ENCODE results near the gene LMX1A. TPM values are rescaled to one million over a fixed set of nuclear protein-coding genes. Genes with fewer than 3 reads are reported as not detected.

Gene LMX1A
- polyA plus RNA-seq, 1 donor (not counting 4 experiments of a cell fraction or from before 2014, with no cell fraction given): not detected

DNA sequence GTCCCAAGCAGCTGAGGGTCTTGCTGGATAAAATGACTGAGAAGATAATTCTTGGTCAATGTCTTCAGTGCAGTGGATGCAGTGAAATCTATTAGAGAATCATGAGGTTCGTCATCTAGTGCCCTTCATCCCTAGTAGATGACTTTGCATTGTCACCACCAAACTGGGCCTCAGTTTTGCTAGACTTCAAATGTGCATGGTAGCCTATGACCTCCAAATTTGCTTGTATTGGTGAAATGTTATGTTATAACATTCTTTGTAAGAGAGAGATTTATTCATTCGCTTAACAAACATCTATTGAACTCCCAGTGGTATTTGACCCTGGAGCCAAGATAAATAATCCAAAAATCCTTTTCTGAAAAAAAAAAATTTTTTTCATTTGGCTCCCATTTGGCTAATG is 183.8 kb downstream of the LMX1A start:
- H2AFZ ChIP-seq (ENCODE audit: control insufficient read depth, low read length): no peak overlapping the region
- no peaks in the 10 kb centered on the region for H3K9me3 ChIP-seq (ENCODE audit: control insufficient read depth, low read depth, low read length)
- H3K9ac ChIP-seq (ENCODE audit: control insufficient read depth, extremely low read depth, insufficient read depth, low read length): no peak overlapping the region
- no peaks in the 10 kb centered on the region for H4K20me1 ChIP-seq (ENCODE audit: control insufficient read depth, extremely low read depth, insufficient read depth, low read length)
- no peaks in the 10 kb centered on the region for H3K9me1 ChIP-seq (ENCODE audit: control insufficient read depth, extremely low read depth, insufficient read depth, low read length)
- dilution Hi-C loops (cut with MboI; ENCODE audit: extremely low pct_ligation_motif_present, low sequenced_read_pairs): no loop called here
- H3K36me3 ChIP-seq (ENCODE audit: control insufficient read depth in 2 of 2, extremely low read depth in 1 of 2, insufficient read depth in 2 of 2, low read length in 2 of 2): no peaks in the 10 kb centered on the region
- FAIRE-seq (no peak), DNase-seq (ENCODE audit: low read depth, low spot score) (no peak)
- H3K27me3 ChIP-seq (ENCODE audit: control insufficient read depth, extremely low read depth, insufficient read depth, low read length): no peaks in the 10 kb centered on the region
- no peak overlapping the region for H3K27ac ChIP-seq (ENCODE audit: control insufficient read depth, insufficient read depth, low read length)
- no peak overlapping the region for H3K4me2 ChIP-seq (ENCODE audit: control insufficient read depth, extremely low read depth, insufficient read depth, low read depth, low read length)
- no peaks in the 10 kb centered on the region for H3K79me2 ChIP-seq (ENCODE audit: control insufficient read depth, insufficient read depth, low read length)
- TF ChIP-seq, protein P1, sequence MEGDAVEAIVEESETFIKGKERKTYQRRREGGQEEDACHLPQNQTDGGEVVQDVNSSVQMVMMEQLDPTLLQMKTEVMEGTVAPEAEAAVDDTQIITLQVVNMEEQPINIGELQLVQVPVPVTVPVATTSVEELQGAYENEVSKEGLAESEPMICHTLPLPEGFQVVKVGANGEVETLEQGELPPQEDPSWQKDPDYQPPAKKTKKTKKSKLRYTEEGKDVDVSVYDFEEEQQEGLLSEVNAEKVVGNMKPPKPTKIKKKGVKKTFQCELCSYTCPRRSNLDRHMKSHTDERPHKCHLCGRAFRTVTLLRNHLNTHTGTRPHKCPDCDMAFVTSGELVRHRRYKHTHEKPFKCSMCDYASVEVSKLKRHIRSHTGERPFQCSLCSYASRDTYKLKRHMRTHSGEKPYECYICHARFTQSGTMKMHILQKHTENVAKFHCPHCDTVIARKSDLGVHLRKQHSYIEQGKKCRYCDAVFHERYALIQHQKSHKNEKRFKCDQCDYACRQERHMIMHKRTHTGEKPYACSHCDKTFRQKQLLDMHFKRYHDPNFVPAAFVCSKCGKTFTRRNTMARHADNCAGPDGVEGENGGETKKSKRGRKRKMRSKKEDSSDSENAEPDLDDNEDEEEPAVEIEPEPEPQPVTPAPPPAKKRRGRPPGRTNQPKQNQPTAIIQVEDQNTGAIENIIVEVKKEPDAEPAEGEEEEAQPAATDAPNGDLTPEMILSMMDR (optimal IDR thresholded peaks at IDR 0.05 in 1 of 3, IDR thresholded peaks at IDR 0.05 in 1 of 3, conservative IDR thresholded peaks at IDR 0.05 in 1 of 3; ENCODE audit: extremely low read depth in 1 of 3, insufficient read depth in 2 of 3, low read length in 3 of 3): no peak
- no peak for TF ChIP-seq EZH2 (IDR thresholded peaks at IDR 0.05; ENCODE audit: low read length)
- H3K4me1 ChIP-seq (ENCODE audit: control insufficient read depth, extremely low read depth, insufficient read depth, low read length): peaks cover 24% of the 10 kb centered on the region
- no peak overlapping the region for H3K4me3 ChIP-seq (ENCODE audit: control insufficient read depth in 2 of 3, extremely low read depth in 1 of 3, insufficient read depth in 2 of 3, low read depth in 1 of 3, low read length in 3 of 3)

- Histone ChIP-seq H3K4me3 (ENCODE audit: control insufficient read depth in 2 of 3, extremely low read depth in 1 of 3, insufficient read depth in 2 of 3, low read depth in 1 of 3, low read length in 3 of 3) (no peak overlapping the region), H3K9me3 (ENCODE audit: control insufficient read depth, low read depth, low read length) (no peaks in the 10 kb centered on the region), H2AFZ (ENCODE audit: control insufficient read depth, low read length) (no peak overlapping the region), H3K4me2 (ENCODE audit: control insufficient read depth, extremely low read depth, insufficient read depth, low read depth, low read length) (no peak overlapping the region), H4K20me1 (ENCODE audit: control insufficient read depth, extremely low read depth, insufficient read depth, low read length) (no peaks in the 10 kb centered on the region), H3K9ac (ENCODE audit: control insufficient read depth, extremely low read depth, insufficient read depth, low read length) (no peak overlapping the region), H3K79me2 (ENCODE audit: control insufficient read depth, insufficient read depth, low read length) (no peaks in the 10 kb centered on the region), H3K9me1 (ENCODE audit: control insufficient read depth, extremely low read depth, insufficient read depth, low read length) (no peaks in the 10 kb centered on the region), H3K36me3 (ENCODE audit: control insufficient read depth in 2 of 2, extremely low read depth in 1 of 2, insufficient read depth in 2 of 2, low read length in 2 of 2) (no peaks in the 10 kb centered on the region), H3K27me3 (ENCODE audit: control insufficient read depth, extremely low read depth, insufficient read depth, low read length) (no peaks in the 10 kb centered on the region), H3K27ac (ENCODE audit: control insufficient read depth, insufficient read depth, low read length) (no peak overlapping the region), H3K4me1 (ENCODE audit: control insufficient read depth, extremely low read depth, insufficient read depth, low read length) (peaks cover 24% of the 10 kb centered on the region)
- dilution Hi-C loops (cut with MboI; ENCODE audit: extremely low pct_ligation_motif_present, low sequenced_read_pairs): no loop called here
- TF ChIP-seq, protein P1 (optimal IDR thresholded peaks at IDR 0.05 in 1 of 3, IDR thresholded peaks at IDR 0.05 in 1 of 3, conservative IDR thresholded peaks at IDR 0.05 in 1 of 3; ENCODE audit: extremely low read depth in 1 of 3, insufficient read depth in 2 of 3, low read length in 3 of 3): no peak
- no peak for TF ChIP-seq EZH2 (IDR thresholded peaks at IDR 0.05; ENCODE audit: low read length)
- FAIRE-seq (no peak), DNase-seq (ENCODE audit: low read depth, low spot score) (peak; percentile 9)
Observed at GRCh38 chr1:165169729-165170128, 186.8 kb downstream of the LMX1A start.

All from keratinocyte (primary cell).